KMS-11 (cell line): Measurements from ENCODE around the gene SPRR2E.
"Not testable (repeated sequence)": the region's sequence is repeated elsewhere in the genome, so short reads cannot be mapped to it uniquely, and the experiment has no call there.

Source experiments
- H2AFZ ChIP-seq: fragments of 200-600 bp; sonication (generic); 2 replicates; pipeline ENCODE4 v1.6.1; 2016; ENCODE audit warnings: antibody characterized with exemption, mixed run types, low read depth
- H3K27ac ChIP-seq: fragments of 200-600 bp; sonication (generic); 2 replicates; pipeline ENCODE4 v1.6.1; 2016; ENCODE audit warnings: mild to moderate bottlenecking, mixed run types
- H3K27me3 ChIP-seq: fragments of 200-600 bp; sonication (generic); 2 replicates; pipeline ENCODE4 v1.6.1; 2017; ENCODE audit warnings: mild to moderate bottlenecking, low read depth, mixed run types, moderate library complexity; ENCODE audit not compliant: insufficient read depth
- H3K36me3 ChIP-seq: fragments of 200-600 bp; sonication (generic); 2 replicates; pipeline ENCODE4 v1.6.1; 2017; ENCODE audit warnings: mild to moderate bottlenecking, mixed run types; ENCODE audit not compliant: insufficient read depth
- H3K4me1 ChIP-seq: fragments of 200-600 bp; sonication (generic); 2 replicates; pipeline ENCODE4 v1.6.1; 2016; ENCODE audit warnings: mild to moderate bottlenecking, low read depth, mixed run types; ENCODE audit not compliant: poor library complexity, severe bottlenecking
- H3K4me2 ChIP-seq: fragments of 200-600 bp; sonication (generic); 2 replicates; pipeline ENCODE4 v1.7.0; 2016; ENCODE audit warnings: mild to moderate bottlenecking, mixed run types
- H3K4me3 ChIP-seq: fragments of 200-600 bp; sonication (generic); IDR thresholded peaks from 2 replicates; pipeline ENCODE4 v1.6.1; 2017; ENCODE audit warnings: low read depth, low read length, mixed read lengths; ENCODE audit not compliant: insufficient read depth
- H3K79me2 ChIP-seq: fragments of 200-600 bp; sonication (generic); 2 replicates; pipeline ENCODE4 v1.6.1; 2016; ENCODE audit warnings: low read depth, mixed run types; ENCODE audit not compliant: insufficient read depth
- H3K9ac ChIP-seq: fragments of 200-600 bp; sonication (generic); 2 replicates; pipeline ENCODE4 v1.6.1; 2016; ENCODE audit warnings: mild to moderate bottlenecking, mixed run types
- H4K20me1 ChIP-seq: fragments of 200-600 bp; sonication (generic); 2 replicates; pipeline ENCODE4 v1.6.1; 2016; ENCODE audit warnings: mild to moderate bottlenecking, mixed run types; ENCODE audit not compliant: insufficient read depth
- CTCF ChIP-seq: fragments of 200-600 bp; sonication (generic); conservative IDR thresholded peaks from 2 replicates; pipeline ENCODE4 v1.6.1; 2017; ENCODE audit warnings: low read depth, mild to moderate bottlenecking, antibody characterized with exemption, low read length, moderate library complexity, mixed read lengths

The SPRR2E gene

DNA sequence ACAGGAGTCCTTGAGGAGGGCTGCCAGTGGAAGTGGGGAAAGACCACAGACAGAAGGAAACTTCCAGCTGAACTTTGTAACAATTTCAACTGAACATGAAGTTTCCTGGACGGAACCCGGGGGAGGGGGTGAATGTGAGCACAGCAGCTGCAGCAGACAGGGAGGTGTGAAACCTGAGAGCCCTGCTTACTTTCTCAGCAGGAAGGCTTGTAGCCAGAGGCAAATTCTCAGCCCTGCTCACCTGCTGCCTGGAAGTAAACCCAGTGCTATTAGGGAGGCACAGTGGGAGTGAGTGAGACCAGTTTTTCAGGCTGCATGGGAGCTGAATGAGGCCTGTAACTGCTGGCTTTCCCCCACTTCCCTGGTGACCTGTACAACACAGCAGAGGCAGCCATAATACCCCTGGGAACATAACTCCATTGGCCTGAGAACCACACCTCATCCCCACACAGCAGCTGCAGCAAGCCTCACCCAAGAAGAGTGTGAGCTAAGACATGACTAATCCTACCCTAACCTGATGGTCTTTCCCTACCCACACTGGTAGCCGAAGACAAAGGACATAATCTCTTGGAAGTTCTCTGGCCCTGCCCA is 28.6 kb upstream of the SPRR2E start:
- H2AFZ ChIP-seq = no peak overlapping the region; the same call in 1 of the 2 replicates
- H3K4me2 ChIP-seq = no peak overlapping the region

DNA sequence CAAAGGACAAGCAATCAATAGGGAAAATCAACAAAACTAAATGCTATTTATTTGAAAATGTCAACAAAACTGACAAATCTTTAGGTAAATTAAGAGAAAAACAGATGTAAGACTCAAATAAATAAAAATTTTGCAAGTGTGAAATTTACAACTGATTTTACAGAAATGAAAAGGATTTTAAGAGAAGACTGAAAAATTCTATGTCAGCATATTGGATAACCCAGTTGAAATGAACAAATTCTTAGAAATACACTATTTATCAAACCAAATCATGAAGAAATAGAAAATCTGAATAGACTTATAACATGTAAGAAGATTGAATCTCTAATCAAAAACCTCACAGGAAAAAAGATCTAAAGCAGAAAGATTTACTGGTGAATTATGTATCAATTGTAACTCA is 26.6 kb upstream of the SPRR2E start:
- Histone ChIP-seq H4K20me1 (no peaks in the 10 kb centered on the region), H3K27ac (no peak overlapping the region)
- no peak for TF ChIP-seq CTCF

More for the DNA sequence above, 28.6 kb upstream of the SPRR2E start:
- Histone ChIP-seq H3K4me3 (no peak overlapping the region), H4K20me1 (no peaks in the 10 kb centered on the region), H3K27ac (no peak overlapping the region), H3K36me3 (no peaks in the 10 kb centered on the region), H3K79me2 (no peaks in the 10 kb centered on the region), H3K9ac (no peak overlapping the region), H3K4me1 (no peaks in the 10 kb centered on the region), H3K27me3 (no peaks in the 10 kb centered on the region)
- TF ChIP-seq CTCF = no peak

GRCh38 chr1:153119491-153119971 is 25.2 kb upstream of the SPRR2E start:
- Histone ChIP-seq H3K79me2 (no peaks in the 10 kb centered on the region), H3K9ac (no peak overlapping the region), H3K4me1 (no peaks in the 10 kb centered on the region), H4K20me1 (no peaks in the 10 kb centered on the region), H3K27ac (no peak overlapping the region), H3K27me3 (no peaks in the 10 kb centered on the region), H2AFZ (no peak overlapping the region), H3K4me3 (no peak overlapping the region), H3K36me3 (no peaks in the 10 kb centered on the region), H3K4me2 (no peak overlapping the region)
- TF ChIP-seq CTCF = no peak

More for the DNA sequence above, 26.6 kb upstream of the SPRR2E start:
- Histone ChIP-seq H3K36me3 (no peaks in the 10 kb centered on the region), H2AFZ (no peak overlapping the region), H3K4me2 (no peak overlapping the region), H3K4me3 (no peak overlapping the region), H3K79me2 (no peaks in the 10 kb centered on the region), H3K27me3 (no peaks in the 10 kb centered on the region), H3K4me1 (no peaks in the 10 kb centered on the region), H3K9ac (no peak overlapping the region)

GRCh38 chr1:153115264-153115663 is 20.9 kb upstream of the SPRR2E start:
- H3K4me1 ChIP-seq, H2AFZ ChIP-seq, H3K27ac ChIP-seq, H3K4me2 ChIP-seq, H4K20me1 ChIP-seq, H3K4me3 ChIP-seq, H3K9ac ChIP-seq, H3K79me2 ChIP-seq, H3K36me3 ChIP-seq, H3K27me3 ChIP-seq: not testable (repeated sequence)

GRCh38 chr1:153113416-153113815 is 19.1 kb upstream of the SPRR2E start, which contains the start of gene SPRR2F:
TSS of gene SPRR2F (minus strand) at chr1:153113516. CDS start at chr1:153112733, 783 bp downstream.
- no peaks in the 10 kb centered on the region for H3K36me3 ChIP-seq
- no peak within 1 kb of the TSS for H3K4me2 ChIP-seq
- H3K27me3 ChIP-seq = no peaks in the 10 kb centered on the region
- no peaks in the 10 kb centered on the region for H4K20me1 ChIP-seq
- H3K4me1 ChIP-seq = no peaks in the 10 kb centered on the region
- TF ChIP-seq CTCF = no peak
- H3K9ac ChIP-seq = no peak within 1 kb of the TSS
- H3K79me2 ChIP-seq = no peaks in the 10 kb centered on the region
- H3K27ac ChIP-seq = no peak within 1 kb of the TSS
- H3K4me3 ChIP-seq = no peak within 1 kb of the TSS
- no peak within 1 kb of the TSS for H2AFZ ChIP-seq

DNA sequence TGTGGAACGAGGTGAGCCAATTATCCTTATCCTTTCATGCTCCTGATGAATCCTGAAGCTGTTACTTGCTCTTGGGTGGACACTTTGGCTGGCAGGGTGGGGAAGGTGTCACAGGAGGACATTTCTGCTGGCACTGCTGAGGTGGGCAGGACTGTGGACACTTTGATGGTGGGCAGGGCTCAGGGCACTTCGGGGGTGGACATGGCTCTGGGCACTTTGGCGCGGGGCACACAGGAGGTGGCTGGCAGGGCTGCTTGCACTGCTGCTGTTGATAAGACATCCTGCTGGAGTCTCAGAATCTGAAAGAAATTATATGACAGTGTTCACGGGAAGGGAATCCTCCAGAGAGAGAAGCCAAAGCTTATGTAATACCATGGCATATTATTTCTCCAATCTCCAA is 18.1 kb upstream of the SPRR2E start:
- not testable (repeated sequence) for H3K27ac ChIP-seq, H3K36me3 ChIP-seq, H3K4me1 ChIP-seq, H3K79me2 ChIP-seq, H3K27me3 ChIP-seq, H3K4me2 ChIP-seq, H3K9ac ChIP-seq, H4K20me1 ChIP-seq, H2AFZ ChIP-seq, H3K4me3 ChIP-seq
